HTR-8/SVneo (cell line): Measurements from ENCODE around the gene FHOD1.

Source experiments
- DNase-seq: peaks from one replicate; pipeline ENCODE4 v3.0.0; 2011; ENCODE audit warnings: low spot score, mixed read lengths; ENCODE audit not compliant: insufficient read length
- FAIRE-seq: peaks from 2 replicates; lab custom pipeline; 2011; peaks lifted over from hg19 to GRCh38; lab: Jason Lieb, UNC

The FHOD1 gene

GRCh38 chr16:67247192-67248072, at the start of gene FHOD1:
FHOD1 (minus strand) TSS chr16:67247481; CDS start chr16:67247410, 71 bp downstream.
- peak; percentile 94 for DNase-seq
- peak; percentile 96 for FAIRE-seq

GRCh38 chr16:67296420-67296819, 49.1 kb upstream of the FHOD1 start:
- FAIRE-seq (peak; percentile 81), DNase-seq (peak; percentile 62)

GRCh38 chr16:67294938-67295361, 47.7 kb upstream of the FHOD1 start:
- DNase-seq = no peak
- no peak for FAIRE-seq

DNA sequence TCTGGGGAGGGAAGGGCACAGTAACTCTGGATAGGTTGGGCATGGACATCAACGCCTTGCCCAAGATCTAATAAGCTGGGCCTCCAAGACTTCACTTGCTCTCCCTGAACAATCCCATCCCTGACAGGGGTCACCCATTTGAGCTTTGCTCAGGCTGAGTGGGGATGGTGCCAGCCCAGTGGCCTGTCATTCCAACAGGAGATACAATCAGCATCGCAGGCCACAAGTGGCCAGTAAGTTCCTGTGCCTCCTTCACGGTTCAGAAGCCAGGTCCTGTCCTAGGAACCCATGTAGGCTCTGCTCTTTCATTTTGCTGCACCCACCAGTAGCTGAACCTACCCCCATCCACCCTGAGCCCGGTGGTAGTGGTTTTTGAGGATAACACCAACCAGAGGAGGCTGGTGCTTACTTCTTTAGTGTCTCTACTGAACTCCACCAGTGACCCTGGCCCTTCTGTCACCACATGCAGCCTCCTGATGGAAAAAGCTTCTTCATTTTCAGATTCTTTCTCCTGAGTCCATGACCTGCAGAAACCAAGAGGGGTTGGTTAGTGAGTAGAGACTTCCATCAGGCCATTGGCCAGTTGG, 47.0 kb upstream of the FHOD1 start:
- DNase-seq (no peak), FAIRE-seq (no peak)

- FAIRE-seq = no peak
These were observed 44.2 kb upstream of the FHOD1 start for GRCh38 chr16:67291461-67291860.

DNA sequence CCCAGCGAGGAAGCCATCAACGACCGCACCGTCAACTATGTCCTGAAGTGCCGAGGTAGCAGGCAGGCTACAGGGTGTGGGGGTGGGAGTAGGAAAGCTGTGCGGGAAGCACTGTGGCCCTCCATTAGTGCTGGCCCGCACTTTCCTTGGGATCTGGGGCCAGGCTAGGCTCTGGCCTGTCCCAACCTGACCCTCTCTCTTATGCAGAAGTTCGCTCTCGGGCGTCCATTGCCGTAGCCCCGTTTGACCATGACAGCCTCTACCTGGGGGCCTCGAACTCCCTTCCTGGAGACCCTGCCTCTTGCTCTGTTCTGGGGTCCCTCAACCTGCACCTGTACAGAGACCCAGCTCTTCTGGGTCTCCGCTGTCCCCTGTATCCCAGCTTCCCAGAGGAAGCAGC, 40.7 kb upstream of the FHOD1 start:
- no peak for DNase-seq
- no peak for FAIRE-seq

More at GRCh38 chr16:67291461-67291860, 44.2 kb upstream of the FHOD1 start:
- no peak for DNase-seq

DNA sequence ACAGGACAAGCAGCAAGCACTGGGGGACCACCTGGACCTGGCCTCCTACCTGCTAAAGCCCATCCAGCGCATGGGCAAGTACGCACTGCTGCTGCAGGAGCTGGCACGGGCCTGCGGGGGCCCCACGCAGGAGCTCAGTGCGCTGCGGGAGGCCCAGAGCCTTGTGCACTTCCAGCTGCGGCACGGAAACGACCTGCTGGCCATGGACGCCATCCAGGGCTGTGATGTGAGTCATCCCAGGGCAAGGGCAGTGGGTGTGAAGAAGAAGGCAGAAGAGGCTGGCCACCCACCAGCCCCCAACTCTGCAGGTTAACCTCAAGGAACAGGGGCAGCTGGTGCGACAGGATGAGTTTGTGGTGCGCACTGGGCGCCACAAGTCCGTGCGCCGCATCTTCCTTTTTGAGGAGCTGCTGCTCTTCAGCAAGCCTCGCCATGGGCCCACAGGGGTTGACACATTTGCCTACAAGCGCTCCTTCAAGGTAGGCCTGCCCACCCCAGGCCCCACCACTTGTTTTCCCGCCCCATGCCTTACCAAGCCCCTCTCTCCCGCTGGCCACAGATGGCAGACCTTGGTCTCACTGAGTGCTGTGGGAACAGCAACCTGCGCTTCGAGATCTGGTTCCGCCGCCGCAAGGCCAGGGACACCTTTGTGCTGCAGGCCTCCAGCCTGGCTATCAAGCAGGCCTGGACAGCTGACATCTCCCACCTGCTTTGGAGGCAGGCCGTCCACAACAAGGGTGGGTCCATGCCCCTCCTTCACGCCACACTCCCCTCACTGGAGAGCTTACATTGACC, 39.4 kb upstream of the FHOD1 start:
- no peak for FAIRE-seq
- DNase-seq = no peak

DNA sequence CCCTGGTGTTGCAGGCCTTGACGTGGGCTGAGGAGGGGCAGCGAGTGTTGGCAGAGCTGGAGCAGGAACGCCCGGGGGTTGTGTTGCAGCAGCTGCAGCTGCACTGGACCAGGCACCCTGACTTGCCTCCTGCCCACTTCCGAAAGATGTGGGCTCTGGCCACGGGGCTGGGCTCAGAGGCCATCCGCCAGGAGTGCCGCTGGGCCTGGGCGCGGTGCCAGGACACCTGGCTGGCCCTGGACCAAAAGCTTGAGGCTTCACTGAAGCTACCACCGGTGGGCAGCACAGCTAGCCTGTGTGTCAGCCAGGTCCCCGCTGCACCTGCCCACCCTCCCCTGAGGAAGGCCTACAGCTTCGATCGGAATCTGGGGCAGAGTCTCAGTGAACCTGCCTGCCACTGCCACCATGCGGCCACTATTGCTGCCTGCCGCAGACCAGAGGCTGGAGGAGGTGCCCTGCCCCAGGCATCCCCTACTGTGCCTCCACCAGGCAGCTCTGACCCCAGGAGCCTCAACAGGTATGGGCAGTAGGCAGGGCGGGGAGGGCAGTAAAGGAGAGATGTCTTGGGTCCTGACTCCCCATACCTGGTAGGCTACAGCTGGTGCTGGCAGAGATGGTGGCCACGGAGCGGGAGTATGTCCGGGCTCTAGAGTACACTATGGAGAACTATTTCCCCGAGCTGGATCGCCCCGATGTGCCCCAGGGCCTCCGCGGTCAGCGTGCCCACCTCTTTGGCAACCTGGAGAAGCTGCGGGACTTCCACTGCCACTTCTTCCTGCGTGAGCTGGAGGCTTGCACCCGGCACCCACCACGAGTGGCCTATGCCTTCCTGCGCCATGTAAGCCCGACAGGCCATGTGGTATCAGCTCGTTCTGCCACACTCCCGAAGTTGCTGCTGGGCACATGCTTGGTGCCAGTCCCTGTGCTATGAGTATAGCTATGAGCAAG, 37.7 kb upstream of the FHOD1 start:
- peak; percentile 96 for FAIRE-seq
- DNase-seq = peak; percentile 68

- FAIRE-seq = peak; percentile 31
- DNase-seq = no peak
These were observed 36.7 kb upstream of the FHOD1 start for GRCh38 chr16:67283826-67284555.

DNA sequence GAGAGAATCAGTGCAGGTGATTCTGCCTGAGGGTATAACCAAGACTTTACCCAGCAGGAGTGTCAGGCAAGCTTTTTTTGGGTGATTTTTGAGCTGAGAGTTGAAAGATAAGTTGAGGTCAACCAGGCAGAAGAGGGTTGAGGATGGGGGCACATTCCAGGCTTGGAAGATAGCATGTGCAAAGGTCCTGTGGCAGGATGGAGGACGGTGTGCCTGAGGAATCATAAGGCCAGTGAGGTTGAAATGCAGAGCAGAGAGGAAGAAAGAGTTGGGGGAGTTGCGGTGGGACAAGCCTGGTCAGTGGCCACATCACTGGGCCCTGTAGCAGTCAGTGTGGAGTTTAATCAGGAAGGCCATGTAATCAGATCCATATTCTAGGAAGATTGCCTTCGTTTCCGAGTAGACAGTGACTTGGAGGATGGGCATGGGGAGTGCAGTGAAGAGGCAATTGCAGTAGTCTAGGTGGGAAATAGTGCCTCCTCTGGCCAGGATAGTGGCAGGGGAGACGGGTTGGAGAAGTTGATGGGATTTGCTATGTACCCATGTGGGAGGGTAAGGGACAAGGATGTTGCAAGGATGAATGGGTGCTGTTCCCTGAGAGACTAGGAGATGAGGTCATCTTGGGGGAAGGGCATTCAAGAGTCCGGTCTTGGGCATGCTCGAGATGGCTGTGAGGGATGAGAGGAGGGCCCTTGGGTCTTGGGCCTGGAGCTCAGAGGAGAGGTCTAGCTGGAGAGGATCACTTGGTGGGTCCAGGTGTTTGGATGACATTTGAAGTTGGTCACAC, 36.0 kb upstream of the FHOD1 start:
- FAIRE-seq (peak; percentile 66), DNase-seq (no peak)

DNA sequence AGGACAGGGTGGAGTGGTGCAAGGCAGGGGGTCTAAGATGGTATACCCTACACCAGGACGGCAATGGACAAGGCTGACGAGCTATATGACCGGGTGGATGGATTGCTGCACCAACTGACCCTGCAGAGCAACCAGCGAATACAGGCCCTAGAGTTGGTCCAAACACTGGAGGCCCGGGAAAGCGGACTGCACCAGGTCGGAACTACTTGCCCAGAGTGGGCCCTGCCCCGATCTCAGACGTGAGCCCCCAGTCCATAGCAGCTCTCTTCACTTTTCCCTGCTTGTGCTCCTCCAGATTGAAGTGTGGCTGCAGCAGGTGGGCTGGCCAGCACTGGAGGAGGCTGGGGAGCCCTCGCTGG, 35.1 kb upstream of the FHOD1 start:
- FAIRE-seq = no peak
- DNase-seq = no peak

GRCh38 chr16:67281536-67282446, 34.5 kb upstream of the FHOD1 start:
- DNase-seq (no peak), FAIRE-seq (no peak)

DNA sequence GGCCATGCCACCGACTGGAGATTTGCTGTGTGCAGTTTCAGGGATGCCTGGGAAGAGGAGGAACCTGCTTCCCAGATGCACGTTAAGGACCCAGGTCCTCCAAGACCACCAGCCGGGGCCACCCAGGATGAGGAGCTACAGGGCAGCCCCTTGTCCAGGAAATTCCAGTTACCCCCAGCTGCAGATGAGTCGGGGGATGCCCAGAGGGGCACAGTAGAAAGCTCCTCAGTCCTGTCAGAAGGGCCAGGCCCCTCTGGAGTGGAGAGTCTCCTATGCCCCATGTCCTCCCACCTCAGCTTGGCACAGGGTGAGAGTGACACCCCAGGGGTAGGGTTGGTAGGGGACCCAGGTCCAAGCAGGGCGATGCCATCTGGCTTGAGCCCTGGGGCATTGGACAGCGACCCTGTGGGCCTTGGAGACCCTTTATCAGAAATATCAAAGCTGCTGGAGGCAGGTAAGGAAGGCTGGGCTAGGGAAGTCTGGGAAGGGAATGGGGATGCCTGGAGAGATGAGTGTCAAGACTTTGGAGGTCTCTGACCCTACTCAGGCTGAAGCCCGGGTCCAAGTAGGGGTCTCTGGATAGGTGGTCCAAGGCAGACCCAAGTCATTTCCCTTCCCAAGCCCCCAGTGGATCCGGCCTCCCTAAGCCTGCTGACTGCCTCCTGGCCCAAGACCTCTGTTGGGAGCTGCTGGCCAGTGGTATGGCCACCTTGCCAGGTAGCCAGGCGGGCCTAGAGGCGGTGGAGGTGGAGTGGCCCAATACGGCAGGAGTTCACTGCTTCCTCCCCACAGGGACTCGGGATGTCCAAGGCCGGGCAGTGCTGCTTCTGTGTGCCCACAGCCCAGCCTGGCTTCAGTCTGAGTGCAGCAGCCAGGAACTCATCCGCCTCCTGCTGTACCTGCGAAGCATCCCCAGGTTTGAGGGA, 33.1 kb upstream of the FHOD1 start:
- no peak for FAIRE-seq
- DNase-seq = no peak

GRCh38 chr16:67279296-67280089, 32.2 kb upstream of the FHOD1 start, which contains the start of gene PLEKHG4:
PLEKHG4 (plus strand) TSS chr16:67279532; CDS start chr16:67280045, 513 bp downstream.
- no peak for FAIRE-seq

GRCh38 chr16:67278773-67279295, 31.6 kb upstream of the FHOD1 start:
- FAIRE-seq = no peak
- no peak for DNase-seq

More at GRCh38 chr16:67279296-67280089, 32.2 kb upstream of the FHOD1 start, which contains the start of gene PLEKHG4:
- no peak for DNase-seq
